ENCODE results near the gene KLK14. TPM values are rescaled to one million over a fixed set of nuclear protein-coding genes. Genes with fewer than 3 reads are reported as not detected.

KLK14 gene
- total RNA-seq (1 to 10 TPM in 1 of 7 donors, under 1 TPM in 2, not detected in 4; 0.30 to 1.5 (median 0.34) TPM), polyA plus RNA-seq (under 1 TPM in 1 of 2 donors, not detected in 1; 0.10 TPM)
- long read RNA-seq, donor 1: 0 reads
- long read RNA-seq, donor 2: 0 reads
- long read RNA-seq, donor 3: 0 reads

- Histone ChIP-seq H3K9me3 (no peaks in the 10 kb centered on the region), H3K4me1 (ENCODE audit: insufficient read depth) (no peaks in the 10 kb centered on the region), H3K4me3 (no peak within 1 kb of the TSS), H3K27ac (no peak within 1 kb of the TSS), H3K36me3 (no peaks in the 10 kb centered on the region), H3K27me3 (no peaks in the 10 kb centered on the region)
- no peak for TF ChIP-seq EP300 (IDR thresholded peaks at IDR 0.05)
- no peak for TF ChIP-seq POLR2A (IDR thresholded peaks at IDR 0.05)
- TF ChIP-seq CTCF (IDR thresholded peaks at IDR 0.05): no peak
- intact Hi-C loops (cut with DNase I): no loop called here
- WGBS, 3 donors: 11 to 16% (median 15%) methylated on average over 7 of the region's 7 CpGs
- no peak for DNase-seq
Observed at GRCh38 chr19:51082611-51083010, at the start of gene KLK14. KLK14 (minus strand) TSS chr19:51082887; CDS start chr19:51082614, 273 bp downstream.

- intact Hi-C loops (cut with DNase I): no loop called here
- DNase-seq: peak; percentile 70 to 86 (median 75)
- Histone ChIP-seq H3K4me3 (no peak overlapping the region), H3K27me3 (no peaks in the 10 kb centered on the region), H3K4me1 (ENCODE audit: insufficient read depth) (peaks cover 11% of the 10 kb centered on the region), H3K9me3 (no peaks in the 10 kb centered on the region), H3K27ac (peak overlapping the region; percentile 41 to 56), H3K36me3 (no peaks in the 10 kb centered on the region)
- TF ChIP-seq CTCF (IDR thresholded peaks at IDR 0.05) (peak in 1 of 3 donors; percentile 37), EP300 (IDR thresholded peaks at IDR 0.05) (no peak), POLR2A (IDR thresholded peaks at IDR 0.05) (no peak)
- 20 to 22% (median 21%) methylated on average over 24 of the region's 24 CpGs for WGBS, 3 donors
Observed at GRCh38 chr19:51131780-51132680, 49.3 kb upstream of the KLK14 start.

- peak overlapping the region in 1 of 2 donors; percentile 6 for H3K27ac ChIP-seq
- TF ChIP-seq EP300 (IDR thresholded peaks at IDR 0.05): no peak
- peaks cover 26% of the 10 kb centered on the region for H3K4me1 ChIP-seq (ENCODE audit: insufficient read depth)
- no peaks in the 10 kb centered on the region for H3K36me3 ChIP-seq
- 72 to 87% (median 79%) methylated on average over 8 of the region's 8 CpGs for WGBS, 3 donors
- H3K27me3 ChIP-seq: no peaks in the 10 kb centered on the region
- intact Hi-C loops (cut with DNase I): no loop called here
- no peak overlapping the region for H3K4me3 ChIP-seq
- no peaks in the 10 kb centered on the region for H3K9me3 ChIP-seq
- DNase-seq: no peak
Observed at GRCh38 chr19:51129716-51130115, 47.0 kb upstream of the KLK14 start.

GRCh38 chr19:51128227-51128626 lies 45.5 kb upstream of the KLK14 start:
- intact Hi-C loops (cut with DNase I): no loop called here
- H3K36me3 ChIP-seq: no peaks in the 10 kb centered on the region
- no peak for TF ChIP-seq CTCF (IDR thresholded peaks at IDR 0.05)
- H3K9me3 ChIP-seq: no peaks in the 10 kb centered on the region
- H3K27ac ChIP-seq: no peak overlapping the region
- no peaks in the 10 kb centered on the region for H3K27me3 ChIP-seq
- H3K4me3 ChIP-seq: no peak overlapping the region
- no peak for DNase-seq
- H3K4me1 ChIP-seq (ENCODE audit: insufficient read depth): peaks cover 26% of the 10 kb centered on the region
- WGBS, 3 donors: 78 to 89% (median 84%) methylated on average over 7 of the region's 7 CpGs

GRCh38 chr19:51127755-51128154 lies 45.1 kb upstream of the KLK14 start:
- Histone ChIP-seq H3K4me1 (ENCODE audit: insufficient read depth) (peaks cover 26% of the 10 kb centered on the region), H3K4me3 (no peak overlapping the region), H3K27ac (no peak overlapping the region), H3K9me3 (no peaks in the 10 kb centered on the region), H3K36me3 (no peaks in the 10 kb centered on the region), H3K27me3 (no peaks in the 10 kb centered on the region)
- TF ChIP-seq EP300 (IDR thresholded peaks at IDR 0.05): no peak
- no peak for TF ChIP-seq CTCF (IDR thresholded peaks at IDR 0.05)
- 69 to 85% (median 74%) methylated on average over 4 of the region's 4 CpGs for WGBS, 3 donors
- intact Hi-C loops (cut with DNase I): no loop called here
- DNase-seq: no peak
